HG03103 (cell line): ENCODE results near the gene UMPS.
"Not testable (repeated sequence)": the region's sequence is repeated elsewhere in the genome, so short reads cannot be mapped to it uniquely, and the experiment has no call there.

Source experiments
- ATAC-seq: cut with Tn5 transposase; IDR thresholded peaks from one replicate; pipeline ENCODE4 v1.9.1; 2021; ENCODE audit warnings: low read depth; ENCODE audit not compliant: unreplicated experiment

The UMPS gene

GRCh38 chr3:124705552-124705951, 24.7 kb upstream of the UMPS start:
- ATAC-seq: no peak

- not testable (repeated sequence) for ATAC-seq
Observed at GRCh38 chr3:124707223-124707622, 23.0 kb upstream of the UMPS start.

- no peak for ATAC-seq
Observed at GRCh38 chr3:124707656-124708062, 22.6 kb upstream of the UMPS start.

- no peak for ATAC-seq
Observed at GRCh38 chr3:124714223-124714853, 15.9 kb upstream of the UMPS start.

- no peak for ATAC-seq
Observed at GRCh38 chr3:124722589-124722988, 7.7 kb upstream of the UMPS start.

GRCh38 chr3:124730941-124731297, 667 bp downstream of the UMPS start:
- no peak for ATAC-seq

GRCh38 chr3:124731760-124732159, 1.5 kb downstream of the UMPS start:
- no peak for ATAC-seq

GRCh38 chr3:124741027-124741426, 10.8 kb downstream of the UMPS start:
- ATAC-seq: no peak

- no peak for ATAC-seq
Observed at GRCh38 chr3:124745756-124746155, 15.5 kb downstream of the UMPS start.

GRCh38 chr3:124747111-124747981, 17.1 kb downstream of the UMPS start:
- ATAC-seq: no peak

- no peak for ATAC-seq
Observed at GRCh38 chr3:124748560-124749198, 18.4 kb downstream of the UMPS start.

- ATAC-seq: not testable (repeated sequence)
Observed at GRCh38 chr3:124749877-124750276, 19.6 kb downstream of the UMPS start.

- no peak for ATAC-seq
Observed at GRCh38 chr3:124751501-124751900, 21.2 kb downstream of the UMPS start.

- no peak for ATAC-seq
Observed at GRCh38 chr3:124752051-124752450, 21.8 kb downstream of the UMPS start.

GRCh38 chr3:124757926-124758325, 27.7 kb downstream of the UMPS start:
- not testable (repeated sequence) for ATAC-seq

GRCh38 chr3:124758851-124759635, 28.8 kb downstream of the UMPS start:
- no peak for ATAC-seq

- ATAC-seq: no peak
Observed at GRCh38 chr3:124759666-124760401, 29.6 kb downstream of the UMPS start.

- ATAC-seq: no peak
Observed at GRCh38 chr3:124760601-124761000, 30.3 kb downstream of the UMPS start.

- ATAC-seq: no peak
Observed at GRCh38 chr3:124761250-124761796, 31.1 kb downstream of the UMPS start.
